Sigmoid colon (tissue), 7 donors: Measurements from ENCODE around the gene BIK. TPM values are rescaled to one million over a fixed set of nuclear protein-coding genes. Genes with fewer than 3 reads are reported as not detected.

Experiments used
- DNase-seq: peaks from one replicate; pipeline ENCODE4 v3.0.0-alpha.2; 2019
- H3K27ac ChIP-seq, 4 donors: fragments of 200-600 bp; sonication (generic); one replicate each; pipeline ENCODE4 v1.5.1; 2016 to 2019; ENCODE audit warnings: mild to moderate bottlenecking in 1 of 4
- H3K27me3 ChIP-seq, 3 donors: fragments of 200-600 bp; sonication (generic); one replicate each; pipeline ENCODE4 v1.5.1; 2019; ENCODE audit warnings: mild to moderate bottlenecking in 1 of 3
- H3K36me3 ChIP-seq, 4 donors: fragments of 200-600 bp; sonication (generic); one replicate each; pipeline ENCODE4 v1.5.1; 2016 to 2019
- H3K4me1 ChIP-seq, 4 donors: fragments of 200-600 bp; sonication (generic); one replicate each; pipeline ENCODE4 v1.5.1; 2017 to 2019
- H3K4me3 ChIP-seq, 4 donors: fragments of 200-600 bp; sonication (generic); one replicate each; pipeline ENCODE4 v1.5.1; 2017 to 2019; ENCODE audit warnings: mild to moderate bottlenecking in 2 of 4, moderate library complexity in 1 of 4
- H3K9me3 ChIP-seq, 4 donors: fragments of 200-600 bp in 3 of 4; sonication (generic) in 3 of 4; one replicate each; pipeline versions ENCODE4 v1.5.1 to v1.6.1; 2013 to 2019
- CTCF ChIP-seq, 4 experiments: fragments of 450-650 bp in 3 of 4; fragments of 200-600 bp in 1 of 4; IDR thresholded peaks; one replicate each; pipeline ENCODE4 v1.5.1; 2016 to 2019; ENCODE audit warnings: antibody characterized with exemption in 4 of 4, mild to moderate bottlenecking in 3 of 4, moderate library complexity in 2 of 4
- EP300 ChIP-seq, 4 donors: sonication (generic); formaldehyde crosslinking; IDR thresholded peaks; one replicate each; pipeline ENCODE4 v1.6.1; 2017; ENCODE audit warnings: antibody characterized with exemption in 4 of 4
- POLR2A ChIP-seq, 2 donors: fragments of 450-650 bp; IDR thresholded peaks; one replicate each; pipeline ENCODE4 v1.6.1; 2016; ENCODE audit warnings: antibody characterized with exemption in 2 of 2, mild to moderate bottlenecking in 2 of 2, moderate library complexity in 2 of 2
- POLR2AphosphoS5 ChIP-seq, 4 donors: sonication (generic); formaldehyde crosslinking; IDR thresholded peaks; one replicate each; pipeline ENCODE4 v1.6.1; 2017; ENCODE audit warnings: antibody characterized with exemption in 4 of 4
- WGBS, 2 donors: extraction: QIAGEN DNeasy Blood & Tissue Kit; methylation state at CpG; one replicate each; pipeline ENCODE4 v1.1.7; 2013; 5-methylcytosine and 5-hydroxymethylcytosine counted together
- intact Hi-C: fragments of 100-400 bp; cut with DNase I; formaldehyde crosslinking; loops from one replicate; pipeline ENCODE4 v1.15.1; 2023
- polyA plus RNA-seq, 3 donors: library from polyadenylated mRNA; stranded (reverse); fragments of 200-250 nt; gene quantifications; one replicate each; pipeline ENCODE4 v1.2.3, GENCODE V29; 2013
- total RNA-seq, 4 donors: library from RNA; depleted of rRNA; stranded (reverse); fragments of >200 nt; gene quantifications; one replicate each; pipeline ENCODE4 v1.1.0, GENCODE V29; 2016
- donor health status: healthy with polysubstance abuse.
- donor health status: Bipolar disorder and iron deficiency.
- donor health status: healthy.

Gene BIK
- total and polyA plus RNA-seq, 7 donors = 29.6 to 39.1 (median 35.4) TPM; not detected in 4

GRCh38 chr22:43134553-43134952 is 24.0 kb downstream of the BIK start:
- H3K36me3 ChIP-seq = peaks cover 4 to 72% (median 37%) of the 10 kb centered on the region in 4 donors
- no peaks in the 10 kb centered on the region for H3K27me3 ChIP-seq
- TF ChIP-seq CTCF (IDR thresholded peaks at IDR 0.05) (no peak), POLR2A (IDR thresholded peaks at IDR 0.05) (no peak), POLR2AphosphoS5 (IDR thresholded peaks at IDR 0.05) (no peak), EP300 (IDR thresholded peaks at IDR 0.05) (no peak)
- intact Hi-C loops = no loop called here
- no peak for DNase-seq
- no peak overlapping the region for H3K27ac ChIP-seq
- 97% methylated on average over 4 of the region's 4 CpGs for WGBS, 2 donors
- H3K4me1 ChIP-seq = no peaks in the 10 kb centered on the region
- H3K4me3 ChIP-seq = no peak overlapping the region
- no peaks in the 10 kb centered on the region for H3K9me3 ChIP-seq

- intact Hi-C loops = no loop called here
- DNase-seq = no peak
- no peak for TF ChIP-seq CTCF (IDR thresholded peaks at IDR 0.05)
- TF ChIP-seq EP300 (IDR thresholded peaks at IDR 0.05) = no peak
- no peak for TF ChIP-seq POLR2AphosphoS5 (IDR thresholded peaks at IDR 0.05)
- TF ChIP-seq POLR2A (IDR thresholded peaks at IDR 0.05) = no peak
- H3K4me1 ChIP-seq = no peaks in the 10 kb centered on the region
- 69 to 87% methylated on average over 5 of the region's 5 CpGs for WGBS, 2 donors
- no peak overlapping the region for H3K27ac ChIP-seq
- peaks cover 4 to 82% (median 37%) of the 10 kb centered on the region in 4 donors for H3K36me3 ChIP-seq
- no peaks in the 10 kb centered on the region for H3K9me3 ChIP-seq
- H3K27me3 ChIP-seq = no peaks in the 10 kb centered on the region
- H3K4me3 ChIP-seq = no peak overlapping the region
Observed at GRCh38 chr22:43135565-43135964, 25.0 kb downstream of the BIK start.

GRCh38 chr22:43136255-43136654 is 25.7 kb downstream of the BIK start:
- Histone ChIP-seq H3K36me3 (peaks cover 4 to 89% (median 37%) of the 10 kb centered on the region in 4 donors), H3K27ac (no peak overlapping the region), H3K4me1 (peaks cover 0 to 4% (median 2%) of the 10 kb centered on the region in 4 donors), H3K27me3 (no peaks in the 10 kb centered on the region), H3K9me3 (no peaks in the 10 kb centered on the region), H3K4me3 (no peak overlapping the region)
- intact Hi-C loops = no loop called here
- TF ChIP-seq CTCF (IDR thresholded peaks at IDR 0.05) (peak in 2 of 4 experiments; percentile 23 to 31), EP300 (IDR thresholded peaks at IDR 0.05) (no peak)
- 43 to 49% methylated on average over 9 of the region's 9 CpGs for WGBS, 2 donors
- no peak for DNase-seq

GRCh38 chr22:43136801-43137200 is 26.3 kb downstream of the BIK start:
- H3K4me3 ChIP-seq = no peak overlapping the region
- H3K9me3 ChIP-seq = no peaks in the 10 kb centered on the region
- no peak overlapping the region for H3K27ac ChIP-seq
- TF ChIP-seq EP300 (IDR thresholded peaks at IDR 0.05) (no peak), CTCF (IDR thresholded peaks at IDR 0.05) (no peak), POLR2A (IDR thresholded peaks at IDR 0.05) (no peak), POLR2AphosphoS5 (IDR thresholded peaks at IDR 0.05) (no peak)
- peaks cover 0 to 10% (median 6%) of the 10 kb centered on the region in 4 donors for H3K4me1 ChIP-seq
- WGBS, 2 donors = 80 to 83% methylated on average over 10 of the region's 10 CpGs
- intact Hi-C loops = no loop called here
- no peaks in the 10 kb centered on the region for H3K27me3 ChIP-seq
- DNase-seq = no peak
- peaks cover 4 to 90% (median 37%) of the 10 kb centered on the region in 4 donors for H3K36me3 ChIP-seq
